Ovary (tissue), 9 donors: ENCODE results near the gene FBXW7. TPM values are rescaled to one million over a fixed set of nuclear protein-coding genes. Genes with fewer than 3 reads are reported as not detected.
A peak's percentile ranks its signal among the peaks of the same experiment; 100 is the strongest.

Experiments used
- DNase-seq, 5 donors: peaks; one replicate each; pipeline ENCODE4 v3.0.0-alpha.2; 2019 to 2020
- H3K27ac ChIP-seq, 2 donors: fragments of 200-600 bp; one replicate each; pipeline versions ENCODE4 v1.5.1 to v1.8.0; 2019 to 2022
- H3K27me3 ChIP-seq: fragments of 200-600 bp; one replicate; pipeline ENCODE4 v1.8.0; 2022
- H3K36me3 ChIP-seq: fragments of 200-600 bp; sonication (generic); one replicate; pipeline ENCODE4 v1.5.1; 2019
- H3K4me1 ChIP-seq: one replicate; pipeline ENCODE4 v1.8.1; 2013; ENCODE audit warnings: mild to moderate bottlenecking, moderate library complexity; ENCODE audit not compliant: insufficient read depth
- H3K4me3 ChIP-seq: fragments of 200-600 bp; sonication (generic); one replicate; pipeline ENCODE4 v1.5.1; 2017
- H3K9me3 ChIP-seq, 2 donors: fragments of 200-600 bp in 1 of 2; sonication (generic) in 1 of 2; one replicate each; pipeline versions ENCODE4 v1.5.1 to v1.8.1; 2013 to 2019; ENCODE audit warnings: mild to moderate bottlenecking in 1 of 2, moderate library complexity in 1 of 2
- EP300 ChIP-seq: sonication (generic); formaldehyde crosslinking; IDR thresholded peaks from one replicate; pipeline ENCODE4 v1.6.1; 2017; ENCODE audit warnings: antibody characterized with exemption
- POLR2A ChIP-seq: fragments of 450-650 bp; IDR thresholded peaks from one replicate; pipeline ENCODE4 v1.6.1; 2017; ENCODE audit warnings: antibody characterized with exemption, mild to moderate bottlenecking, moderate library complexity
- WGBS, 3 donors: extraction: QIAGEN DNeasy Blood & Tissue Kit in 1 of 3; methylation state at CpG; one replicate each; pipeline versions ENCODE4 v1.1.5 to v1.1.7; 2013 to 2017; 5-methylcytosine and 5-hydroxymethylcytosine counted together
- intact Hi-C, 4 donors: fragments of 100-400 bp; cut with DNase I; formaldehyde crosslinking; loops; one replicate each; pipeline versions ENCODE4 v1.11.0 to v1.15.1; 2022 to 2023
- polyA plus RNA-seq, 2 donors: library from polyadenylated mRNA; stranded (reverse); fragments of 200-250 nt in 1 of 2; fragments of 350-450 nt in 1 of 2; fragmentation: Illumina TruSeq in 1 of 2; extraction: RNeasy Lipid Tissue Mini Kit (QIAGEN cat#74804) in 1 of 2; gene quantifications; one replicate each; pipeline ENCODE4 v1.2.3, GENCODE V29; 2013 to 2014
- total RNA-seq, 7 donors: library from RNA; depleted of rRNA in 2 of 7; stranded (reverse); fragments of >200 nt in 2 of 7; fragmentation: NEBNext Ultra II Directional in 3 of 7; extraction: Animal tissue kit (Norgen Biotek cat#: 25700) in 3 of 7; gene quantifications; one replicate each; pipeline versions ENCODE4 v1.1.0 to v1.2.4, GENCODE V29; 2016 to 2023
- TF ChIP-seq, protein P1 (sequence below), 3 donors: fragments of 450-650 bp in 2 of 3; fragments of 200-600 bp in 1 of 3; IDR thresholded peaks; one replicate each; pipeline versions ENCODE4 v1.5.1 to v1.8.0; 2016 to 2022; ENCODE audit warnings: antibody characterized with exemption in 3 of 3, mild to moderate bottlenecking in 1 of 3
- donor health status: DM: no; HTN: no; CAD: no; lungs with moderate emphysema.
- donor health status: DM: no; HTN: no; CAD: no.
- donor health status: Bipolar disorder and iron deficiency.
- donor health status: DM: yes; HTN: yes; CAD: no.
- donor health status: DM: no; HTN: no; CAD: no.
- donor health status: DM: yes; HTN: yes; CAD: no.

The FBXW7 gene
- total and polyA plus RNA-seq, 9 donors, result 9.1 to 66.8 (median 42.9) TPM

DNA sequence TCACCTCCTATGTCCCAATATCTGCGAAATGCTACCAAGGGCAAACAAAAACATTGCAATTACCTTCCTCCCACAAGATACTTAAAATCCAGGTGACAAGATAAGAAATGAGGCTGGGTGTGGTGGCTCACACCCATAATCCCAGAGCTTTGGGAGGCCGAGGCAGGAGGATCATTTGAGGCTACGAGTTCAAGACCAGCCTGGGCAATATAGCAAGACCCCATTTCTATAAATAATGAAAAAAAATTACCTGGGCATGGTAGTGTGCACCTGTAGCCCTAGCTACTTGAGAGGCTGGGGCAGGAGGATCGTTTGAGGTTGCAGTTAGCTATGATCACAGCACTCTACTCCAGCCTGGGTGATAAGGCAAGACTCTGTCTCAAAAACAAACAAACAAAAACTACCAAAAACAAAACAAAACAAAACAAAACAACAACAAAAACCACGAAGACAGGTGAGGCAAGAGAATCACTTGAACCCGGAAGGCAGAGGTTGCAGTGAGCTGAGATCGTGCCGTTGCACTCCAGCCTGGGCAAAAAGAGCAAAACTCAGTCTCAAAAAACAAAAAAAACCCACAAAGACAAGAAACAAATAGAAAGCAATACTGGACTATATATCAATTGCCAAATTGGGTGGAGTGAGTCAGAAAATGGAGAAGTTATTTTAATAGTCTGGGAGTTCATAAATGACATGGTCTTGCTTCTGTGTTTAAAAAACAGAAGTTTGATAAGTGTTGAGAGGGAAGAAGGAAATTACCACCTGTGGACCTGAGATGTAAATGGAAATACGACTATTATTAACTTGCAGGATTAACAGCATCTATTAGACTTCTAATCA, 176.5 kb downstream of the FBXW7 start:
- no peak for DNase-seq
- Histone ChIP-seq H3K4me1 (no peaks in the 10 kb centered on the region), H3K27ac (no peak overlapping the region), H3K9me3 (no peaks in the 10 kb centered on the region), H3K4me3 (no peak overlapping the region), H3K27me3 (no peaks in the 10 kb centered on the region), H3K36me3 (no peaks in the 10 kb centered on the region)
- TF ChIP-seq EP300, result no peak
- intact Hi-C loops, result no loop called here
- 94 to 97% (median 97%) methylated on average over 9 of the region's 9 CpGs for WGBS, 3 donors

DNA sequence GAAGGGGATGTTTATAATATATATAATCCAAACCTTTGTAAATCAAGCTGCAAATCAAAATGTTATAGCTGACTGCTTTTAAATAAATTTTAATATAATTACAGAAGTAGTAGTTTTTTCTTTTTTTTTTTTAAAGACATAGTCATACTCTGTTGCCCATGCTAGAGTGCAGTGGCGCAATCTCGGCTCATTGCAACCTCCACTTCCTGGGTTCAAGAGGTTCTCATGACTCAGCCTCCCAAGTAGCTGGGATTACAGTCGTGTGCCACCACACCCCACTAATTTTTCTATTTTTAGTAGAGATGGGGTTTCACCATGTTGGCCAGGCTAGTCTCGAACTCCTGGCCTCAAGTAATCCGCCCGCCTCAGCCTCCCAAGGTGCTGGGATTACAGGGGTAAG, 178.7 kb downstream of the FBXW7 start:
- intact Hi-C loops, result no loop called here
- no peaks in the 10 kb centered on the region for H3K9me3 ChIP-seq
- no peaks in the 10 kb centered on the region for H3K4me1 ChIP-seq
- no peak overlapping the region for H3K4me3 ChIP-seq
- DNase-seq, result peak in 1 of 5 donors; percentile 22
- no peaks in the 10 kb centered on the region for H3K36me3 ChIP-seq
- H3K27ac ChIP-seq, result no peak overlapping the region
- no peaks in the 10 kb centered on the region for H3K27me3 ChIP-seq
- TF ChIP-seq, protein P1, sequence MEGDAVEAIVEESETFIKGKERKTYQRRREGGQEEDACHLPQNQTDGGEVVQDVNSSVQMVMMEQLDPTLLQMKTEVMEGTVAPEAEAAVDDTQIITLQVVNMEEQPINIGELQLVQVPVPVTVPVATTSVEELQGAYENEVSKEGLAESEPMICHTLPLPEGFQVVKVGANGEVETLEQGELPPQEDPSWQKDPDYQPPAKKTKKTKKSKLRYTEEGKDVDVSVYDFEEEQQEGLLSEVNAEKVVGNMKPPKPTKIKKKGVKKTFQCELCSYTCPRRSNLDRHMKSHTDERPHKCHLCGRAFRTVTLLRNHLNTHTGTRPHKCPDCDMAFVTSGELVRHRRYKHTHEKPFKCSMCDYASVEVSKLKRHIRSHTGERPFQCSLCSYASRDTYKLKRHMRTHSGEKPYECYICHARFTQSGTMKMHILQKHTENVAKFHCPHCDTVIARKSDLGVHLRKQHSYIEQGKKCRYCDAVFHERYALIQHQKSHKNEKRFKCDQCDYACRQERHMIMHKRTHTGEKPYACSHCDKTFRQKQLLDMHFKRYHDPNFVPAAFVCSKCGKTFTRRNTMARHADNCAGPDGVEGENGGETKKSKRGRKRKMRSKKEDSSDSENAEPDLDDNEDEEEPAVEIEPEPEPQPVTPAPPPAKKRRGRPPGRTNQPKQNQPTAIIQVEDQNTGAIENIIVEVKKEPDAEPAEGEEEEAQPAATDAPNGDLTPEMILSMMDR (IDR thresholded peaks at IDR 0.05), result no peak
- TF ChIP-seq EP300 (no peak), POLR2A (no peak)
- 82 to 89% (median 89%) methylated on average over 6 of the region's 6 CpGs for WGBS, 3 donors

DNA sequence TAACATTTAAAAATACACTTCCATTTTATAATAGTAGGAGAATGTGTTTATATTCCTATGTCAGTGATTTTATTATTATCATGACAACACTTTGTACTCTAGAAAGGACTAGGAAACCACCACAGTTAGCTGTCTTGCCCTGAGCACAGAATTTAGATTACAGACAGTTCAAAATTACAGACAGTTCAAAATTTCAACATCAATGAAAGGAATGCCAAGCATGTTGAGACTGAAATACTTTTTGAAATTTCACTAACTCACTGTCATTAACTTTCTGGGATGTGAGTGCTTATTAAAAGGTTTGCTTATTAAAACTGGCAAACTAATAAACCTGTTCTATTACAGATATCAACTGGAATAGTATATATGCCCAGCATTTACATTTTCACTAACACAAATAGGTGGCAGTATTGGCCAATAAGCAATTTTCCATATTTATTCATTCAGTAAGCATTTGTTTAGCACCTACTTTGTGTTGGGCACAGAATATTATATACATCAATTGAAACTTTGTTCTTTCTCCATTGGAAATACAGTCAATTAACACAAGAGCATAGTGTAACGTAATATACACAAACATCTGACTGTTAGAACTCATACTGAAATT, 179.4 kb downstream of the FBXW7 start:
- no peaks in the 10 kb centered on the region for H3K36me3 ChIP-seq
- intact Hi-C loops, result no loop called here
- TF ChIP-seq POLR2A, result no peak
- TF ChIP-seq, protein P1 (IDR thresholded peaks at IDR 0.05), result no peak
- TF ChIP-seq EP300, result no peak
- H3K9me3 ChIP-seq, result no peaks in the 10 kb centered on the region
- DNase-seq, result no peak
- 90 to 95% (median 93%) methylated on average over 1 of the region's 1 CpG for WGBS, 3 donors
- H3K27ac ChIP-seq, result no peak overlapping the region
- no peaks in the 10 kb centered on the region for H3K4me1 ChIP-seq
- no peak overlapping the region for H3K4me3 ChIP-seq
- no peaks in the 10 kb centered on the region for H3K27me3 ChIP-seq

DNA sequence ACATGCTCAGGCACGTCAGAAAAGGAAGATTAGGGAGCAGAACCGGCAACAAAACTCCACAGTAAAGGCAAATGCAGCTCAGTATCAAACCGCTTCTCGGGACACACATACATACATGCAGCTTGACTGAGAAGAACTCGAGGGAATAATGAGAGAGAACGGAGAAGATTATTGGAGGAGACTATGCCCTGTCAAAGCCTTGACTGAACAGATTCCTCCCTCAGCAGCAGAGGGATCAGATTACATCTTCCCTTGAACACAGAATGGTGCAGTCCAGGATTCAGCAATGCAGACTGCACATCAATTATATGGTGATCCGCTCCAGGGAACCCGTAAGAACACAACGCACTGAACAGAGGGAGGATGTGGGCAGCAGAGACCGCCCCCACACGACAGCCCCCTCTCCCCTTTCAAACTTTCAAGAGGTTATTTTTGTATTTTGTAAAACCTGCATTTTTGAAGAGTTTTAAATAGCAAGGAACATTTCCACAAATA, 183.2 kb downstream of the FBXW7 start:
- Histone ChIP-seq H3K27ac (peak overlapping the region in 1 of 2 donors; percentile 56), H3K27me3 (no peaks in the 10 kb centered on the region), H3K9me3 (no peaks in the 10 kb centered on the region), H3K36me3 (no peaks in the 10 kb centered on the region), H3K4me1 (no peaks in the 10 kb centered on the region), H3K4me3 (peak overlapping the region; percentile 42)
- TF ChIP-seq, protein P1 (IDR thresholded peaks at IDR 0.05), result no peak
- TF ChIP-seq POLR2A, result peak; percentile 62
- 2 to 6% (median 6%) methylated on average over 11 of the region's 11 CpGs for WGBS, 3 donors
- DNase-seq, result peak; percentile 60 to 78 (median 61)
- intact Hi-C loops, result no loop called here

DNA sequence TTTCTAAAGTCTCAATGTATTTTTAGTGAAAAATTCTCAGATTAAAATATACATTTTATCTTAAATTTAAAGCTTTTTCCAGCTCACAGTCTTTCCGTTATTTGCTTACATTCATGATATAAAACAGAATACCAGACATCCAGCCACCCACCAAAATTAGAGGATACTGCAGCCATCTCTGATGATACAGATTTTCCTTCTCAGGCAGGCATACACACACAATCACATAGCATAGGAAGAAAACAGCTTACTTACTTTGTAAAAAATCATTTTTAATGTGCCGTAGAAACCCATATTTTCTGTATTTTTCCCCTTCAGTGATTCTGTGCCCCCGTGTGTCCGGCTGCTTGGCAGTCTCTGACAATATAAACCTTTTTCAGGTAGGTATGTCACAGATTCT, 183.7 kb downstream of the FBXW7 start:
- Histone ChIP-seq H3K27me3 (no peaks in the 10 kb centered on the region), H3K4me1 (no peaks in the 10 kb centered on the region), H3K9me3 (no peaks in the 10 kb centered on the region), H3K36me3 (no peaks in the 10 kb centered on the region), H3K27ac (peak overlapping the region in 1 of 2 donors; percentile 56), H3K4me3 (peak overlapping the region; percentile 42)
- intact Hi-C loops, result no loop called here
- 1 to 5% (median 1%) methylated on average over 4 of the region's 4 CpGs for WGBS, 3 donors
- TF ChIP-seq POLR2A, result no peak
- TF ChIP-seq, protein P1 (IDR thresholded peaks at IDR 0.05), result no peak
- no peak for TF ChIP-seq EP300
- DNase-seq, result no peak
